ENCODE results near the gene HEATR5A.

HEATR5A gene

GRCh38 chr14:31461545-31461944 is 41.2 kb upstream of the HEATR5A start:
- H2AK5ac ChIP-seq (ENCODE audit: low read depth, low read length): no peak overlapping the region
- no peak overlapping the region for H2BK12ac ChIP-seq (ENCODE audit: low read length)
- no peak overlapping the region for H2BK120ac ChIP-seq (ENCODE audit: low read depth, low read length)
- no peak overlapping the region for H3K9ac ChIP-seq (ENCODE audit: low read depth, low read length, poor library complexity)
- no peaks in the 10 kb centered on the region for H3K36me3 ChIP-seq (replicated peaks in 1 of 2; ENCODE audit: control insufficient read depth in 2 of 2, insufficient read depth in 2 of 2, low read length in 2 of 2)
- no peaks in the 10 kb centered on the region for H3K79me1 ChIP-seq (ENCODE audit: low read depth, low read length)
- no peaks in the 10 kb centered on the region for H3K27me3 ChIP-seq (ENCODE audit: control insufficient read depth in 3 of 3, insufficient read depth in 3 of 3, low read depth in 1 of 3, low read length in 3 of 3)
- no peak overlapping the region for H3K4me3 ChIP-seq (ENCODE audit: low read length in 2 of 2)
- H2BK5ac ChIP-seq (ENCODE audit: low read length): no peak overlapping the region
- H2BK15ac ChIP-seq (ENCODE audit: low read length): no peak overlapping the region
- no peak overlapping the region for H4K8ac ChIP-seq (ENCODE audit: low read depth, low read length)
- no peak overlapping the region for H4K91ac ChIP-seq (ENCODE audit: low read depth, low read length, poor library complexity)
- H3K18ac ChIP-seq (ENCODE audit: low read length): no peak overlapping the region
- 100% methylated on average over 1 of the region's 3 CpGs for WGBS, 2 donors (ENCODE audit: extremely low coverage in 2 of 2, insufficient read length in 2 of 2, insufficient replicate concordance in 1 of 2)
- H3K23ac ChIP-seq (ENCODE audit: low read depth, low read length, poor library complexity): no peak overlapping the region
- no peak overlapping the region for H3K4ac ChIP-seq (ENCODE audit: low read length)
- no peak for DNase-seq (ENCODE audit: low spot score)
- H3K27ac ChIP-seq (replicated peaks; ENCODE audit: low read length): no peak overlapping the region
- no peak overlapping the region for H3K14ac ChIP-seq (ENCODE audit: low read length)
- peaks cover 0 to 10% of the 10 kb centered on the region in 2 donors for H3K4me1 ChIP-seq (ENCODE audit: control insufficient read depth in 2 of 2, insufficient read depth in 1 of 2, low read depth in 1 of 2, low read length in 2 of 2)
- peak overlapping the region; percentile 74 for H2AFZ ChIP-seq (ENCODE audit: low read length)
- H3K4me2 ChIP-seq (ENCODE audit: insufficient read depth, low read length, poor library complexity, severe bottlenecking): no peak overlapping the region
- no peaks in the 10 kb centered on the region for H3K9me3 ChIP-seq (replicated peaks in 1 of 2; ENCODE audit: control insufficient read depth in 2 of 2, insufficient read depth in 1 of 2, low read depth in 1 of 2, low read length in 2 of 2)

DNA sequence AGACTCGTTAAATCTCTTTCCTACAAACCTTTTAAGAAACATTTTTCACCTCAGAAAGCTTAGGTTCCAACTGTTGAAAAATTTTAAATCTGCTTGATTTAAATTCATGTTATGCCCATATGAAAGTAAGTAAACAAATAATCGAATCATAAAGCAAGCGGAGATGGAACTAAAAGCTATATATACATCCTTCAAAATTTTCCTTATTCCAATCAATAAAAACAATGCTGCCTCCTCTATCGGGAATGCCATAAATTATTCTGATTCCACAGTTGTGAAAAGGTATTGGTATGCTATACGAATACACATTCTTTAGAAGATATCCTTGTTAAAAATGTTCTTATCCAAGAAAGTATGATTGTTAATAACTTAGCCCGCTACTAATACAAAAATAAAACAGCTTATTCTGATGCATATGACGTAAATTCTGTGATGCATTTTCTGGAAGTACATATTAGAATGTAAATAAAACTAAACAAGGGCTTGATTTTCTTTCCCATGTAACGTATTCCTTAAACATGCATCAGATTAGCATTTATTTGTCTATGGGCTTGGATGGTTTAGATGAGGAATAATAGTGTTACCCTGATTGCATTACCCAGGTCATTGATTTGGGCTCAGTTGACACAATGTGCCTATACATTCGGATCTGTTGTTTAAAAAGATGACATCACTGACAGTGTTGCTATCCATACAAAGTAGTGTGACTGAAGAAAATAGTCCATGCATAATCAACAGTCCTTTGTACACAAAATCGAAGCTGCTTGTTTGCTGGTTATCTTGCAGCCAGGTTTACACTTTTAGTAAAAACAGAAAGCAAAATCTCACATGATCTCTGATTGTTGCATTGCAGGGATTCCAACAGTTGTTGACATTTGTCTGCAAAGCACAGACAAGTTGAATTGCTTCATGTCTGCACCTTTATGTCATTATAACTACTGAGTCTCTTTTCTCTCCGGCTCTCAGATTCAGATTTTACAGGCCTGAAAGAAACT is 37.6 kb upstream of the HEATR5A start:
- Histone ChIP-seq H3K9ac (ENCODE audit: low read depth, low read length, poor library complexity) (no peak overlapping the region), H2AFZ (ENCODE audit: low read length) (peak overlapping the region; percentile 97), H3K18ac (ENCODE audit: low read length) (no peak overlapping the region), H3K27ac (replicated peaks; ENCODE audit: low read length) (no peak overlapping the region), H2BK120ac (ENCODE audit: low read depth, low read length) (no peak overlapping the region), H3K14ac (ENCODE audit: low read length) (no peak overlapping the region), H3K4me1 (ENCODE audit: control insufficient read depth in 2 of 2, insufficient read depth in 1 of 2, low read depth in 1 of 2, low read length in 2 of 2) (peaks cover 0 to 10% of the 10 kb centered on the region in 2 donors), H2BK5ac (ENCODE audit: low read length) (no peak overlapping the region), H2BK15ac (ENCODE audit: low read length) (no peak overlapping the region), H3K4me3 (ENCODE audit: low read length in 2 of 2) (peak overlapping the region in 1 of 2 donors; percentile 95), H3K9me3 (replicated peaks in 1 of 2; ENCODE audit: control insufficient read depth in 2 of 2, insufficient read depth in 1 of 2, low read depth in 1 of 2, low read length in 2 of 2) (no peaks in the 10 kb centered on the region), H3K4ac (ENCODE audit: low read length) (no peak overlapping the region), H3K23ac (ENCODE audit: low read depth, low read length, poor library complexity) (no peak overlapping the region), H2AK5ac (ENCODE audit: low read depth, low read length) (no peak overlapping the region), H4K8ac (ENCODE audit: low read depth, low read length) (no peak overlapping the region), H3K4me2 (ENCODE audit: insufficient read depth, low read length, poor library complexity, severe bottlenecking) (no peak overlapping the region), H3K79me1 (ENCODE audit: low read depth, low read length) (no peaks in the 10 kb centered on the region), H2BK12ac (ENCODE audit: low read length) (no peak overlapping the region), H4K91ac (ENCODE audit: low read depth, low read length, poor library complexity) (no peak overlapping the region), H3K36me3 (replicated peaks in 1 of 2; ENCODE audit: control insufficient read depth in 2 of 2, insufficient read depth in 2 of 2, low read length in 2 of 2) (peaks cover 0 to 2% of the 10 kb centered on the region in 2 donors), H3K27me3 (ENCODE audit: control insufficient read depth in 3 of 3, insufficient read depth in 3 of 3, low read depth in 1 of 3, low read length in 3 of 3) (no peaks in the 10 kb centered on the region)
- peak; percentile 1 for DNase-seq (ENCODE audit: low spot score)
- WGBS, 2 donors (ENCODE audit: extremely low coverage in 2 of 2, insufficient read length in 2 of 2, insufficient replicate concordance in 1 of 2): no CpG with 5 or more reads among the region's 11 CpGs

- Histone ChIP-seq H2BK15ac (ENCODE audit: low read length) (peak within 1 kb of the TSS; percentile 85), H4K8ac (ENCODE audit: low read depth, low read length) (peak within 1 kb of the TSS; percentile 65), H3K4me1 (ENCODE audit: control insufficient read depth in 2 of 2, insufficient read depth in 1 of 2, low read depth in 1 of 2, low read length in 2 of 2) (peaks cover 0 to 10% of the 10 kb centered on the region in 2 donors), H3K9me3 (replicated peaks in 1 of 2; ENCODE audit: control insufficient read depth in 2 of 2, insufficient read depth in 1 of 2, low read depth in 1 of 2, low read length in 2 of 2) (no peaks in the 10 kb centered on the region), H3K14ac (ENCODE audit: low read length) (peak within 1 kb of the TSS; percentile 94), H2BK120ac (ENCODE audit: low read depth, low read length) (no peak within 1 kb of the TSS), H2AK5ac (ENCODE audit: low read depth, low read length) (no peak within 1 kb of the TSS), H3K79me1 (ENCODE audit: low read depth, low read length) (no peaks in the 10 kb centered on the region), H2AFZ (ENCODE audit: low read length) (peak within 1 kb of the TSS; percentile 97), H3K4me2 (ENCODE audit: insufficient read depth, low read length, poor library complexity, severe bottlenecking) (peak within 1 kb of the TSS; percentile 82), H2BK12ac (ENCODE audit: low read length) (peak within 1 kb of the TSS; percentile 73), H2BK5ac (ENCODE audit: low read length) (no peak within 1 kb of the TSS), H3K27ac (replicated peaks; ENCODE audit: low read length) (peak within 1 kb of the TSS; percentile 70), H3K18ac (ENCODE audit: low read length) (peak within 1 kb of the TSS; percentile 97), H4K91ac (ENCODE audit: low read depth, low read length, poor library complexity) (no peak within 1 kb of the TSS), H3K27me3 (ENCODE audit: control insufficient read depth in 3 of 3, insufficient read depth in 3 of 3, low read depth in 1 of 3, low read length in 3 of 3) (no peaks in the 10 kb centered on the region), H3K4me3 (ENCODE audit: low read length in 2 of 2) (peak within 1 kb of the TSS; percentile 87 to 95), H3K4ac (ENCODE audit: low read length) (peak within 1 kb of the TSS; percentile 58), H3K23ac (ENCODE audit: low read depth, low read length, poor library complexity) (peak within 1 kb of the TSS; percentile 95), H3K36me3 (replicated peaks in 1 of 2; ENCODE audit: control insufficient read depth in 2 of 2, insufficient read depth in 2 of 2, low read length in 2 of 2) (peaks cover 0 to 11% of the 10 kb centered on the region in 2 donors), H3K9ac (ENCODE audit: low read depth, low read length, poor library complexity) (peak within 1 kb of the TSS; percentile 96)
- WGBS, 2 donors (ENCODE audit: extremely low coverage in 2 of 2, insufficient read length in 2 of 2, insufficient replicate concordance in 1 of 2): no CpG with 5 or more reads among the region's 70 CpGs
- DNase-seq (ENCODE audit: low spot score): peak; percentile 93
Observed at GRCh38 chr14:31456841-31457664, 36.7 kb upstream of the HEATR5A start, which contains the start of gene DTD2. Gene DTD2, minus strand, starts transcription at chr14:31457506. Its CDS starts 113 bp downstream, at chr14:31457393.

Data from neuronal stem cell (in vitro differentiated cells).